ENCODE results near the gene HES5. TPM values are rescaled to one million over a fixed set of nuclear protein-coding genes. Genes with fewer than 3 reads are reported as not detected.

The HES5 gene
- total RNA-seq, 1 donor = not detected

GRCh38 chr1:2483970-2484369, 46.1 kb downstream of the HES5 start:
- Histone ChIP-seq H4K20me1 (ENCODE audit: insufficient read depth, low read length) (no peaks in the 10 kb centered on the region), H3K4me3 (ENCODE audit: insufficient read depth, low read length) (no peak overlapping the region), H3K79me2 (ENCODE audit: insufficient read depth, low read length) (no peaks in the 10 kb centered on the region), H3K9me3 (ENCODE audit: low read depth, low read length) (peaks cover 3% of the 10 kb centered on the region), H3K27ac (ENCODE audit: low read depth, low read length) (no peak overlapping the region), H3K4me2 (ENCODE audit: insufficient read depth, low read length) (no peak overlapping the region), H2AFZ (ENCODE audit: low read length) (no peak overlapping the region), H3K36me3 (ENCODE audit: insufficient read depth, low read length) (no peaks in the 10 kb centered on the region), H3K27me3 (ENCODE audit: insufficient read depth, low read length) (no peaks in the 10 kb centered on the region), H3K4me1 (ENCODE audit: insufficient read depth, low read length) (no peaks in the 10 kb centered on the region)
- DNase-seq (ENCODE audit: insufficient read length, low spot score, missing footprints) = no peak
- no peak for TF ChIP-seq CTCF (IDR thresholded peaks at IDR 0.05; ENCODE audit: extremely low read depth, low read depth, low read length)

GRCh38 chr1:2483026-2483425, 47.0 kb downstream of the HES5 start:
- no peaks in the 10 kb centered on the region for H4K20me1 ChIP-seq (ENCODE audit: insufficient read depth, low read length)
- H3K27ac ChIP-seq (ENCODE audit: low read depth, low read length) = no peak overlapping the region
- no peaks in the 10 kb centered on the region for H3K4me1 ChIP-seq (ENCODE audit: insufficient read depth, low read length)
- no peak overlapping the region for H3K4me2 ChIP-seq (ENCODE audit: insufficient read depth, low read length)
- no peaks in the 10 kb centered on the region for H3K36me3 ChIP-seq (ENCODE audit: insufficient read depth, low read length)
- no peak overlapping the region for H3K4me3 ChIP-seq (ENCODE audit: insufficient read depth, low read length)
- no peak overlapping the region for H2AFZ ChIP-seq (ENCODE audit: low read length)
- DNase-seq (ENCODE audit: insufficient read length, low spot score, missing footprints) = no peak
- H3K27me3 ChIP-seq (ENCODE audit: insufficient read depth, low read length) = no peaks in the 10 kb centered on the region
- H3K9me3 ChIP-seq (ENCODE audit: low read depth, low read length) = no peaks in the 10 kb centered on the region
- H3K79me2 ChIP-seq (ENCODE audit: insufficient read depth, low read length) = no peaks in the 10 kb centered on the region
- TF ChIP-seq CTCF (IDR thresholded peaks at IDR 0.05; ENCODE audit: extremely low read depth, low read depth, low read length) = no peak

GRCh38 chr1:2482588-2482987, 47.5 kb downstream of the HES5 start:
- no peaks in the 10 kb centered on the region for H3K4me1 ChIP-seq (ENCODE audit: insufficient read depth, low read length)
- H4K20me1 ChIP-seq (ENCODE audit: insufficient read depth, low read length) = no peaks in the 10 kb centered on the region
- DNase-seq (ENCODE audit: insufficient read length, low spot score, missing footprints) = peak; percentile 96
- H3K4me2 ChIP-seq (ENCODE audit: insufficient read depth, low read length) = no peak overlapping the region
- no peaks in the 10 kb centered on the region for H3K9me3 ChIP-seq (ENCODE audit: low read depth, low read length)
- H3K27me3 ChIP-seq (ENCODE audit: insufficient read depth, low read length) = no peaks in the 10 kb centered on the region
- no peaks in the 10 kb centered on the region for H3K79me2 ChIP-seq (ENCODE audit: insufficient read depth, low read length)
- no peak for TF ChIP-seq CTCF (IDR thresholded peaks at IDR 0.05; ENCODE audit: extremely low read depth, low read depth, low read length)
- H3K27ac ChIP-seq (ENCODE audit: low read depth, low read length) = no peak overlapping the region
- no peaks in the 10 kb centered on the region for H3K36me3 ChIP-seq (ENCODE audit: insufficient read depth, low read length)
- H2AFZ ChIP-seq (ENCODE audit: low read length) = no peak overlapping the region
- no peak overlapping the region for H3K4me3 ChIP-seq (ENCODE audit: insufficient read depth, low read length)

- Histone ChIP-seq H3K4me3 (ENCODE audit: insufficient read depth, low read length) (no peak overlapping the region), H2AFZ (ENCODE audit: low read length) (no peak overlapping the region), H3K9me3 (ENCODE audit: low read depth, low read length) (no peaks in the 10 kb centered on the region), H3K36me3 (ENCODE audit: insufficient read depth, low read length) (no peaks in the 10 kb centered on the region), H3K27me3 (ENCODE audit: insufficient read depth, low read length) (no peaks in the 10 kb centered on the region), H3K79me2 (ENCODE audit: insufficient read depth, low read length) (no peaks in the 10 kb centered on the region), H3K4me2 (ENCODE audit: insufficient read depth, low read length) (no peak overlapping the region), H3K4me1 (ENCODE audit: insufficient read depth, low read length) (no peaks in the 10 kb centered on the region), H3K27ac (ENCODE audit: low read depth, low read length) (no peak overlapping the region), H4K20me1 (ENCODE audit: insufficient read depth, low read length) (no peaks in the 10 kb centered on the region)
- no peak for TF ChIP-seq CTCF (IDR thresholded peaks at IDR 0.05; ENCODE audit: extremely low read depth, low read depth, low read length)
- DNase-seq (ENCODE audit: insufficient read length, low spot score, missing footprints) = no peak
Measured at GRCh38 chr1:2481885-2482284, 48.2 kb downstream of the HES5 start.

All from osteoblast (primary cell).